MM.1S (cell line): ENCODE measurements around the gene ADAMTS19.

Experiments used
- DNase-seq: peaks from one replicate; pipeline ENCODE4 v3.0.0-alpha.2; 2015
- H2AFZ ChIP-seq: fragments of 300-600 bp; sonication (generic); 2 replicates; pipeline ENCODE4 v1.6.0; 2016; ENCODE audit warnings: antibody characterized with exemption, low read length
- H3F3A ChIP-seq: fragments of 300-600 bp; sonication (generic); 2 replicates; pipeline ENCODE4 v1.6.1; 2016; ENCODE audit warnings: mild to moderate bottlenecking, antibody characterized with exemption, low read length, moderate library complexity, mixed read lengths; ENCODE audit not compliant: insufficient read depth
- H3K27ac ChIP-seq: fragments of 300-600 bp; sonication (generic); 2 replicates; pipeline ENCODE4 v1.5.1; 2016; ENCODE audit warnings: mild to moderate bottlenecking, low read length
- H3K27me3 ChIP-seq: fragments of 300-600 bp; sonication (generic); replicated peaks from 2 replicates; pipeline ENCODE4 v1.6.0; 2016; ENCODE audit warnings: low read length; ENCODE audit not compliant: insufficient read depth
- H3K36me3 ChIP-seq: fragments of 300-600 bp; sonication (generic); replicated peaks from 2 replicates; pipeline ENCODE4 v1.6.1; 2016; ENCODE audit warnings: mild to moderate bottlenecking, low read length, mixed read lengths; ENCODE audit not compliant: insufficient read depth
- H3K4me1 ChIP-seq: fragments of 300-600 bp; sonication (generic); 2 replicates; pipeline ENCODE4 v1.6.1; 2016; ENCODE audit warnings: low read length, mixed read lengths
- H3K4me2 ChIP-seq: fragments of 300-600 bp; sonication (generic); 2 replicates; pipeline ENCODE4 v1.6.0; 2016; ENCODE audit warnings: low read depth, low read length
- H3K4me3 ChIP-seq: fragments of 300-600 bp; sonication (generic); 2 replicates; pipeline ENCODE4 v1.5.1; 2016; ENCODE audit warnings: low read length, mixed read lengths
- H3K79me2 ChIP-seq: fragments of 300-600 bp; sonication (generic); 2 replicates; pipeline ENCODE4 v1.6.1; 2016; ENCODE audit warnings: mixed run types, low read length, mixed read lengths
- H3K9ac ChIP-seq: fragments of 300-600 bp; sonication (generic); 2 replicates; pipeline ENCODE4 v1.6.1; 2016; ENCODE audit warnings: low read length, mixed read lengths
- H3K9me2 ChIP-seq: fragments of 300-600 bp; sonication (generic); replicated peaks from 2 replicates; pipeline ENCODE4 v1.6.1; 2016; ENCODE audit warnings: mild to moderate bottlenecking, low read length, mixed read lengths; ENCODE audit not compliant: insufficient read depth
- H3K9me3 ChIP-seq: fragments of 300-600 bp; sonication (generic); replicated peaks from 2 replicates; pipeline ENCODE4 v1.6.1; 2016; ENCODE audit warnings: mild to moderate bottlenecking, low read length, mixed read lengths; ENCODE audit not compliant: insufficient read depth
- H4K20me1 ChIP-seq: fragments of 300-600 bp; sonication (generic); 2 replicates; pipeline ENCODE4 v1.6.1; 2016; ENCODE audit warnings: mild to moderate bottlenecking, low read length, moderate library complexity, mixed read lengths; ENCODE audit not compliant: insufficient read depth
- EZH2 ChIP-seq: fragments of 300-600 bp; sonication (generic); optimal IDR thresholded peaks from 2 replicates; pipeline ENCODE3; 2017; ENCODE audit warnings: low read depth, mild to moderate bottlenecking, antibody characterized with exemption, low read length, mixed read lengths
- EZH2phosphoT487 ChIP-seq: fragments of 300-600 bp; sonication (generic); IDR thresholded peaks from 2 replicates; pipeline ENCODE4 v1.6.1; 2018; ENCODE audit warnings: antibody characterized with exemption, low read length
- TF ChIP-seq, protein P1 (sequence below): fragments of 300-600 bp; sonication (generic); IDR thresholded peaks from 2 replicates; pipeline ENCODE4 v1.5.1; 2016; ENCODE audit warnings: antibody characterized with exemption, low read length, mixed read lengths

The ADAMTS19 gene

DNA sequence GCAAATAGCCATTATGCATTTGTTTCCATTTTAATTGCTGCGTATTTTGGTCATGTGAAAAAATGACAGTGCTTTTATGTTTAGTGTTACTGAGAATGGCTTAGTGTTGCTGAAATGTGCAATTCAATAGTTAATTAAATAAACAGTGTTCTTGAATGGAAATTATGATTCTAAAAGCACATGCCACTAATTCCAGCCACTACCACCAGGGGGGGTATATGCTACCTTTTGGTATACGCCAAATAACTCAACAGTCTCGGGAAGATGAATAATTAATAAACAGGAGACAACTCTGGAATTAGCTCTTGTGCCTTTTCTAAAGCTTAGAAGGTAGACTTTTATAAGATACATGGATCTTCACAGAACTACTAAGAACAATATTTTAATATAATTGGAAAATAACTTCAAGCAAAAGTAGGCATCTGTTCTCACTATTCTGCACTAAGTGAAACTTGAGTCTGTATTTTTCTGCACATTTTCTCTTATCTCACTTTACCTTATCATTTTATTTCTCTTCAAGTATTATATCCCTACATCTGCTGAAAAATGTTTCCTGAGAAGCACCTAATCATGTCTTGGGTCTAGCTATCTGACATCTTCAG, 204.3 kb downstream of the ADAMTS19 start:
- Histone ChIP-seq H3F3A (no peaks in the 10 kb centered on the region), H3K36me3 (no peaks in the 10 kb centered on the region), H3K79me2 (no peaks in the 10 kb centered on the region), H3K9me3 (no peaks in the 10 kb centered on the region), H3K4me3 (no peak overlapping the region), H2AFZ (no peak overlapping the region), H3K9ac (no peak overlapping the region), H3K27me3 (no peaks in the 10 kb centered on the region), H3K4me1 (no peaks in the 10 kb centered on the region), H4K20me1 (no peaks in the 10 kb centered on the region), H3K4me2 (no peak overlapping the region), H3K27ac (no peak overlapping the region), H3K9me2 (no peaks in the 10 kb centered on the region)
- no peak for TF ChIP-seq EZH2phosphoT487
- TF ChIP-seq EZH2 = no peak
- TF ChIP-seq, protein P1, sequence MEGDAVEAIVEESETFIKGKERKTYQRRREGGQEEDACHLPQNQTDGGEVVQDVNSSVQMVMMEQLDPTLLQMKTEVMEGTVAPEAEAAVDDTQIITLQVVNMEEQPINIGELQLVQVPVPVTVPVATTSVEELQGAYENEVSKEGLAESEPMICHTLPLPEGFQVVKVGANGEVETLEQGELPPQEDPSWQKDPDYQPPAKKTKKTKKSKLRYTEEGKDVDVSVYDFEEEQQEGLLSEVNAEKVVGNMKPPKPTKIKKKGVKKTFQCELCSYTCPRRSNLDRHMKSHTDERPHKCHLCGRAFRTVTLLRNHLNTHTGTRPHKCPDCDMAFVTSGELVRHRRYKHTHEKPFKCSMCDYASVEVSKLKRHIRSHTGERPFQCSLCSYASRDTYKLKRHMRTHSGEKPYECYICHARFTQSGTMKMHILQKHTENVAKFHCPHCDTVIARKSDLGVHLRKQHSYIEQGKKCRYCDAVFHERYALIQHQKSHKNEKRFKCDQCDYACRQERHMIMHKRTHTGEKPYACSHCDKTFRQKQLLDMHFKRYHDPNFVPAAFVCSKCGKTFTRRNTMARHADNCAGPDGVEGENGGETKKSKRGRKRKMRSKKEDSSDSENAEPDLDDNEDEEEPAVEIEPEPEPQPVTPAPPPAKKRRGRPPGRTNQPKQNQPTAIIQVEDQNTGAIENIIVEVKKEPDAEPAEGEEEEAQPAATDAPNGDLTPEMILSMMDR = peak; percentile 81
- DNase-seq = peak; percentile 53

DNA sequence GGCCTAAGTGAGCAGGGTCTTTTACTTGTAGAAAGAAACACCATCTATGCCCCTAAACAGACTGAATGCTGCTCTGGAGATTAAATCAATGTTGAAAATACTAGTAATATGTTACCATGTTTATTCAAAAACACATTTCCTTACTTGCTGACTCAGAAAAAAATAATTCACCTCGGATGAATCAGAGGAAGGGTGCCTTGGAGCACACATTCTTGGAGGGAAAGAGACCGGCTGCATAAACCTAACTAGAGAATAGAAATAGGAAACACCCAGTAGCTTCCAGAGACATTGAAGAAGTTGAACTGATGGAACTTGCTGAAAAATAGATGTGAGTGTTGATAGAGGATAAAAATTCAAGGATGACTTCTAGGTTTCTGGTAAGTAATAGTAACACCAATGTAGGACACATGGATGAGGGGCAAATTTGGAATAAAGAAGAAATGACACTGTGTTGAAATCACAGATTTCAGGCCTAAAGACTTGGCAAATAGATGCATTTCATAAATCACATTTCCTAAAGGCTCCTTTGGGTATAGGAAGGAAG, 210.9 kb downstream of the ADAMTS19 start:
- no peaks in the 10 kb centered on the region for H3F3A ChIP-seq
- H3K36me3 ChIP-seq = no peaks in the 10 kb centered on the region
- H4K20me1 ChIP-seq = no peaks in the 10 kb centered on the region
- no peak overlapping the region for H2AFZ ChIP-seq
- H3K9me3 ChIP-seq = no peaks in the 10 kb centered on the region
- no peaks in the 10 kb centered on the region for H3K4me1 ChIP-seq
- H3K9ac ChIP-seq = no peak overlapping the region
- no peak overlapping the region for H3K27ac ChIP-seq
- no peak for DNase-seq
- H3K79me2 ChIP-seq = no peaks in the 10 kb centered on the region
- no peak overlapping the region for H3K4me3 ChIP-seq
- H3K9me2 ChIP-seq = no peaks in the 10 kb centered on the region
- TF ChIP-seq, protein P1 = no peak
- TF ChIP-seq EZH2phosphoT487 (no peak), EZH2 (no peak)
- no peak overlapping the region for H3K4me2 ChIP-seq
- no peaks in the 10 kb centered on the region for H3K27me3 ChIP-seq

DNA sequence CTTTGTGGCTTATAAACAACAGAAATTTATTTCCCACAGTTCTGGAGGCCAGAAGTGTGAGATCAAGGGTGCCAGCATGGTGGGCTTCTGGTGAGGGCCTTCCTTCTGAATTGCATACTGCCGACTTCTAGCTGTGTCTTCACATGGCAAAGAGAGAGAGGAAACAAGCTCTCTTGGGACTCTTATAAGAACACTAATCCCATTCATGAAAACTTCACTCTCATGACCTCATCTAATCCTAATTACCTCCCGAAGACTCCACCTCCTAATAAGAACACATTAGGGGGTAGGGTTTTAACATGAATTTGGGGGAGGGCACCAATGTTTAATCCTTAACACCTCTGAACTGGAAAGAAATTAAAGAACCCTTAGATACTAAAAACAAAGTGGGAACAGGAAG, 211.9 kb downstream of the ADAMTS19 start:
- H3K36me3 ChIP-seq = no peaks in the 10 kb centered on the region
- no peaks in the 10 kb centered on the region for H4K20me1 ChIP-seq
- H3K4me3 ChIP-seq = no peak overlapping the region
- H3K9me2 ChIP-seq = no peaks in the 10 kb centered on the region
- no peak overlapping the region for H3K4me2 ChIP-seq
- no peaks in the 10 kb centered on the region for H3K27me3 ChIP-seq
- H3K27ac ChIP-seq = no peak overlapping the region
- no peaks in the 10 kb centered on the region for H3K9me3 ChIP-seq
- TF ChIP-seq, protein P1 = no peak
- no peak for TF ChIP-seq EZH2phosphoT487
- TF ChIP-seq EZH2 = no peak
- no peaks in the 10 kb centered on the region for H3K4me1 ChIP-seq
- no peaks in the 10 kb centered on the region for H3K79me2 ChIP-seq
- no peak overlapping the region for H2AFZ ChIP-seq
- H3K9ac ChIP-seq = no peak overlapping the region
- no peak for DNase-seq
- no peaks in the 10 kb centered on the region for H3F3A ChIP-seq
